ENCODE results near the gene IWS1.
A peak's percentile ranks its signal among the peaks of the same experiment; 100 is the strongest.
"Not testable (repeated sequence)": the region's sequence is repeated elsewhere in the genome, so short reads cannot be mapped to it uniquely, and the experiment has no call there.

The IWS1 gene

DNA sequence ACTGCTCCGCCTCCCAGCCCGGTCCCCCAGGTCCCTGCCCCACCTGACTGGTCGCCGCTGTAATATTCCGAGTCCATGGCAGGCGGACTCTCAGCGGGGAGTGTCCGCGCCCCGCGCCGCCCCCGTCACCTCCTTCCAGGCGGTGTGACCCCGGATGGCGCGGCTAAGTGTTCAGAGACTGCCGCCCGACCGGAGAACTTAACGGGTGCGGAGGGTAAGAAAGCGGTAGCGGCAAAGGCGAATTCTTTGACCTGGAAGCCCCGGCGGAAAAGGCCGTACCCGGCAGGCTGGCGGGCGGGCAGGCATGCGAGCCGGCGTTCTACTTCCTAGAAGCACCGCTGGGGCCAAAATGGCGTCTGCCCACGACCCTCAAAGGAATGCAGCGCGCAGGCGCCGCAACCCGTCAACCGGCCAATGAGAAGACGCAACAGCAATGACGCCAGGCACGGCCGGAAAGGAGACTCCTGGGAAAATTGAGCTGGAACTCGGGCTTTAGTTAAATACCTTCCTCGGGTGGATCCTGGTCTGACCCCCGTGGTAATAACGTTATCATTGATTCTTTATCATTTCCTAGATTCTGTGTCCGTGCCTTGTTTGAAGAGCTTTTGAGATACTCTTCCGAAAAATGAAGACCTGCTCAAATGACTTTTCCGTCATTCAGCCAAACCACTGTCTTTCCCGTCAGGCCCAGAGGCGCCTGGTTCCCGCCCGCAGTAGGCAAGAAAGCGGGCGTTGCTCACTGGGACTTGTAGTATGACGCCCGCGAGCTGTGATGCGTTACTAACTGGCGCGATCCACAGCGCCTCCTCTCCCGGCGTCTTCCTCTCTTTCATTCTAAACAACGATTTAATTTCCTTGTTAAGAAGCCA lies at the start of gene IWS1:
Gene IWS1 (minus strand): TSS at position 358 of the 869 bp plus-strand sequence. CDS start 281 bp downstream, at position 77.
- DNase-seq = peak; percentile 96

DNA sequence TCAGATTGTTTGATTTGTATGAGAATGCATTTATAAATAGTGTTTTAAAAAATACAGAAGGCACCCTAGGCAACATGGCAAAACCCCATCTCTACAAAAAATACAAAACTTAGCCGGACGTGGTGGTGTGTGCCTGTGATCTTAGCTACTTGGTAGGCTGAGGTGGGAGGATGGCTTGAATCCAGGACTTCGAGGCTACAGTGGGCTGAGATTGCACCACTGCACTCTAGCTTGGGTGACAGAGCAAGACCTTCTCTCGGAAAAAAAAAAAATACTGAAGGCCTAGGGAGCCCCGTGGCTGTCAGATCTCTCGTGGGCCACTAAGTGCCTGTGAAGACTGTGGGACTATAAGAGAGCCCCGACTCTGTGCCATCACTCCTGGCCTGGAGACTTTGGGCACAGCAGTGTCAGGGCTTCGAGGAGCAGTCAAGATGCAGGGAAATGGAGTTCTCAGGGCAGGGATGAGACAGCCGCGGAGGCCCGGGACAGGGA lies 49.7 kb upstream of the IWS1 start:
- no peak for DNase-seq

GRCh38 chr2:127575185-127575765 lies 49.0 kb upstream of the IWS1 start:
- DNase-seq = no peak

GRCh38 chr2:127574656-127575055 lies 48.4 kb upstream of the IWS1 start:
- no peak for DNase-seq

- DNase-seq = no peak
Measured at GRCh38 chr2:127573771-127574170, 47.5 kb upstream of the IWS1 start.

DNA sequence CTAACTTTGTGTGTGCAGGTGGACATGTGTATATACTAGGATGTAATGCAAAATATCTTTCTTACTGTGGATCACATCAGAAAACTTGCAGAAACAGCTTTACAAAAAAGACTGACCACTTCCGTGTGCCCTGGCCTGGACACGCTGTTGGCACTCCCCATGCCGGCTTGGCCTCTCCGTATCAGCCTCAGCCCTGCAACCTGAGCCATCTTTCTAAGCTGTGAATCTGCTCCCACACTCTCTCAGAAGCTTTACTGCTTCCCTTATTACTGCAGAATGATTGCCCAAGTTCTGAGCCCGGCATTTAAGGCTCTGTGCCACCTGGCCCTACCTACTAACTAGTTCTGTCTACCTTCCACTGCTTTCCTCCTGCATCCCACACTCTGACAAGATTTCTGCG lies 47.0 kb upstream of the IWS1 start:
- no peak for DNase-seq

DNA sequence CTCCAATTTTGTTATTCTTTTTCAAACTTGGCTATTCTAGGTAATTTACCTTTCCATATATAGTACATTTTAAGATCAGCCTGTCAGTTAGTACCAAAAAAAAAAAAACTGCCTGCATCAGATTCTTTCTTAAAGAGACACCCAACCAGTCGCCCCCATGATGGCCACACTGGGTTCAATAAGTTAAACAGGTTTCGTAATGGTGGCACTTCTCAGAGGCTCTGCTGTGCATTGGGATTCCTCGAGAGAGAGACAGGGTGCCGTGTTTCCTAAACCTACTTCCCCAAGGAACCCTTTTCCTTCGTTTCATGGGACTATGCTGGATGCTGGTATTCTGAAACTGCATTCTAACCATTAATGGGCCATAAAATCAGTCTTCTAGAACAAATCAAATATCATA lies 46.6 kb upstream of the IWS1 start:
- no peak for DNase-seq

- not testable (repeated sequence) for DNase-seq
Measured at GRCh38 chr2:127572352-127572751, 46.1 kb upstream of the IWS1 start.

GRCh38 chr2:127570282-127571250 lies 44.3 kb upstream of the IWS1 start:
- DNase-seq = no peak

DNA sequence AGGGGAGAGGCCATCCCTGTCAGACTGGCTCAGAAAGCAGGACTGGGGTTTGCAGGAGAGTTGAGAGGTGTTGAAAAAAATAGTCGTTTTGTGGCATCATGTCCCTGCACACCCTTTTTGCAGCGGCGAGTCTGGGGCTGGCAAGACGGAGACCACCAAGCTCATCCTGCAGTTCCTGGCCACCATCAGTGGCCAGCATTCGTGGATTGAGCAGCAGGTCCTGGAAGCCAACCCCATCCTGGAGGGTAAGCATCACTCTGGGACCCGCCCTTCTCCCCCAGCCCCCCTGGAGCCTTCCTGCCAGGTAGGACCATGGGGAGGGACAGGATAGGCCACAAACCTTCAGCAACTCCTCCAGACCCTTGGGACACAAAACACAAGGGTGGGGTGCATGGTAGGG lies 43.4 kb upstream of the IWS1 start:
- DNase-seq = no peak

- DNase-seq = no peak
Measured at GRCh38 chr2:127568128-127568527, 41.8 kb upstream of the IWS1 start.

- no peak for DNase-seq
Measured at GRCh38 chr2:127567351-127567854, 41.1 kb upstream of the IWS1 start.

GRCh38 chr2:127566576-127566975 lies 40.3 kb upstream of the IWS1 start:
- no peak for DNase-seq

GRCh38 chr2:127566139-127566417 lies 39.8 kb upstream of the IWS1 start:
- DNase-seq = no peak

- no peak for DNase-seq
Measured at GRCh38 chr2:127565261-127566138, 39.2 kb upstream of the IWS1 start.

DNA sequence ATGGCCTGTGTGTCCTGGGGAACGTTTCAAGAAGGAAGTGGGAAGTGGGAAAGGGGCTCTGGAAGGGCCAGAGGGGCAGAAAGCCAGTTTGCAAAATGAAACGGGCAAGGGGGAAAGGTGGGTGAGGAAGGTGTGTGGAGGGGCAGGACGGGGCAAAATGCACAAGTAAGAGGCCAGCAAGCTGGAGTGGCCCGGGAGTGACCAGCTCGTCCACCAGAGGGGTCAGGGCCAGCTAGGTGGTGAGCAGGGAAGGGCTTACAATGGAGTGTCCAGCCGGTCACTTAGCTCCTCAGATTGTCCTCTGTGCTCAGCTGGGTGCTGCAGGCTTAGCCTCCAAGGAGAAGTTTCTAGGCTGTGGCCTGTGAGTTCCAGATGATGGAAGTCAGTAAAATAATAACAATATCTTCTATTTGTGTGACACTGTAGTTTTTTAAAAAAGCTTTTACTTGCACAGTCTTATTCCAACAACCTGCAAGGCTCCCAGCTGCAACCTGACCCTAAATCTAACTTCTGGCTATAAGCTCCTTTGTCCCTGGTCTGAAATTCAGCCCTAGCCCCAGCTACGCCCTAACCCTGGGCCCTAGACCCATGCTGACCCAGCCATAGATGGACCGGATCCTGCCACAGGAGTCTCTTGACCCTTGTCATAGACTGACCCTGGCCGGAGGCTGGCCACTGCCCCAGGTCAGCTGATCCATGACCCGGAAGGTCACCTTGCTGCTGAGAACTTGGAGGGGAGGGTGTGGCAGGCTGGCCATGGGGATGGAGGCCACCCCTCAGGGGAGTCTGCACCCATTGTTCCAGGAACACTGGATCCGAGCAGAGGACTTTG lies 38.4 kb upstream of the IWS1 start:
- no peak for DNase-seq

- peak; percentile 86 for DNase-seq
Measured at GRCh38 chr2:127563458-127564428, 37.5 kb upstream of the IWS1 start.

- no peak for DNase-seq
Measured at GRCh38 chr2:127562936-127563335, 36.6 kb upstream of the IWS1 start.

GRCh38 chr2:127561371-127561770 lies 35.1 kb upstream of the IWS1 start:
- DNase-seq = no peak

DNA sequence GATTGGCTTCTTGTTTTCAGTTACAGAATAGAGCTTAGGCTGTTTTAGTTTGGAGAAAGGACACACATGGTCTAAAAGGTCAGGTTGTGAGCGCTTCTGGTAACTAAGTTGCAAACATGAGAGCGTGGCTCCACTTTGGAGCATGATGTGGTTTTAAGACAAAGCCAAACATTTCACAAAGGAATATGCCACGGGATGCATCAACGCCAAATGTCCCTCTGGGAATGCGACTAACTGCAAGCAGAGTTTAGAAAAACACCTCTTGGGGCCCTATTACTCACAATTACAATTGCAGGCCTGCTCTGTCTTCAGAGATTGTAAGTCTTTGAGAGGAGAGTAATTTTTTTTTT lies 34.6 kb upstream of the IWS1 start:
- no peak for DNase-seq
